ENCODE data around the gene INKA2. TPM values are rescaled to one million over a fixed set of nuclear protein-coding genes. Genes with fewer than 3 reads are reported as not detected.

The INKA2 gene
- total RNA-seq, 1 donor from 2014 or later, result 3.0 TPM

- Histone ChIP-seq H3K4me3 (ENCODE audit: low read depth, low read length) (peak overlapping the region; percentile 81), H3K36me3 (ENCODE audit: control insufficient read depth, insufficient read depth, low read length) (no peaks in the 10 kb centered on the region), H3K27me3 (ENCODE audit: control insufficient read depth, insufficient read depth, low read length) (no peaks in the 10 kb centered on the region)
- DNase-seq (ENCODE audit: low read depth), result no peak
- no peak for TF ChIP-seq CTCF (IDR thresholded peaks at IDR 0.05; ENCODE audit: insufficient read depth, low read length, poor library complexity, severe bottlenecking)
Observed at GRCh38 chr1:111756124-111756513, 16.9 kb upstream of the INKA2 start.

- peak within 1 kb of the TSS; percentile 81 for H3K4me3 ChIP-seq (ENCODE audit: low read depth, low read length)
- no peaks in the 10 kb centered on the region for H3K36me3 ChIP-seq (ENCODE audit: control insufficient read depth, insufficient read depth, low read length)
- no peaks in the 10 kb centered on the region for H3K27me3 ChIP-seq (ENCODE audit: control insufficient read depth, insufficient read depth, low read length)
- peak; percentile 71 for TF ChIP-seq CTCF (IDR thresholded peaks at IDR 0.05; ENCODE audit: insufficient read depth, low read length, poor library complexity, severe bottlenecking)
- peak; percentile 78 for DNase-seq (ENCODE audit: low read depth)
Observed at GRCh38 chr1:111755331-111756123, 16.3 kb upstream of the INKA2 start, which contains the start of gene DDX20. DDX20 (plus strand) TSS chr1:111755901; CDS start chr1:111755925, 24 bp downstream.

GRCh38 chr1:111754984-111755330 lies 15.8 kb upstream of the INKA2 start:
- H3K27me3 ChIP-seq (ENCODE audit: control insufficient read depth, insufficient read depth, low read length), result no peaks in the 10 kb centered on the region
- no peak for TF ChIP-seq CTCF (IDR thresholded peaks at IDR 0.05; ENCODE audit: insufficient read depth, low read length, poor library complexity, severe bottlenecking)
- peak overlapping the region; percentile 81 for H3K4me3 ChIP-seq (ENCODE audit: low read depth, low read length)
- H3K36me3 ChIP-seq (ENCODE audit: control insufficient read depth, insufficient read depth, low read length), result no peaks in the 10 kb centered on the region
- DNase-seq (ENCODE audit: low read depth), result no peak

GRCh38 chr1:111751906-111752575 lies 12.8 kb upstream of the INKA2 start:
- no peak for DNase-seq (ENCODE audit: low read depth)
- no peaks in the 10 kb centered on the region for H3K27me3 ChIP-seq (ENCODE audit: control insufficient read depth, insufficient read depth, low read length)
- no peak for TF ChIP-seq CTCF (IDR thresholded peaks at IDR 0.05; ENCODE audit: insufficient read depth, low read length, poor library complexity, severe bottlenecking)
- no peaks in the 10 kb centered on the region for H3K36me3 ChIP-seq (ENCODE audit: control insufficient read depth, insufficient read depth, low read length)
- H3K4me3 ChIP-seq (ENCODE audit: low read depth, low read length), result no peak overlapping the region

GRCh38 chr1:111750856-111751255 lies 11.7 kb upstream of the INKA2 start:
- TF ChIP-seq CTCF (IDR thresholded peaks at IDR 0.05; ENCODE audit: insufficient read depth, low read length, poor library complexity, severe bottlenecking), result no peak
- DNase-seq (ENCODE audit: low read depth), result no peak
- Histone ChIP-seq H3K27me3 (ENCODE audit: control insufficient read depth, insufficient read depth, low read length) (no peaks in the 10 kb centered on the region), H3K36me3 (ENCODE audit: control insufficient read depth, insufficient read depth, low read length) (no peaks in the 10 kb centered on the region), H3K4me3 (ENCODE audit: low read depth, low read length) (no peak overlapping the region)

Measured in kidney epithelial cell (primary cell).